NT2/D1 (cell line): ENCODE results near the gene TNFRSF11A.

Experiments
- DNase-seq: peaks from one replicate; pipeline ENCODE4 v3.0.0-alpha.2; 2011; ENCODE audit warnings: low read depth, low spot score
- H3K27me3 ChIP-seq: 2 replicates; pipeline ENCODE4 v1.6.0; 2011; ENCODE audit warnings: mild to moderate bottlenecking; ENCODE audit not compliant: insufficient read length, insufficient read depth
- H3K36me3 ChIP-seq: 2 replicates; pipeline ENCODE4 v1.6.1; 2011; ENCODE audit warnings: mild to moderate bottlenecking, low read length, mixed read lengths; ENCODE audit not compliant: insufficient read depth, insufficient read length
- H3K4me1 ChIP-seq: 2 replicates; pipeline ENCODE4 v1.5.1; 2011; ENCODE audit not compliant: insufficient read depth, insufficient read length
- H3K4me3 ChIP-seq: 2 replicates; pipeline ENCODE4 v1.5.1; 2011; ENCODE audit warnings: low read depth; ENCODE audit not compliant: insufficient read length
- H3K9ac ChIP-seq: 2 replicates; pipeline ENCODE4 v1.6.0; 2011; ENCODE audit warnings: low read depth; ENCODE audit not compliant: insufficient read length
- H3K9me3 ChIP-seq: 2 replicates; pipeline ENCODE4 v1.5.1; 2011; ENCODE audit warnings: mild to moderate bottlenecking, low read length; ENCODE audit not compliant: insufficient read depth
- SUZ12 ChIP-seq: IDR thresholded peaks from 2 replicates; pipeline ENCODE4 v1.6.1; 2011; ENCODE audit not compliant: insufficient read length, insufficient read depth; ENCODE audit errors: extremely low read depth
- YY1 ChIP-seq: IDR thresholded peaks from 2 replicates; pipeline ENCODE4 v1.6.1; 2011; ENCODE audit not compliant: insufficient read length, insufficient read depth
- ZNF274 ChIP-seq: IDR thresholded peaks from 2 replicates; pipeline ENCODE4 v1.6.1; 2011; ENCODE audit warnings: mild to moderate bottlenecking, low read depth, low read length

Gene TNFRSF11A

DNA sequence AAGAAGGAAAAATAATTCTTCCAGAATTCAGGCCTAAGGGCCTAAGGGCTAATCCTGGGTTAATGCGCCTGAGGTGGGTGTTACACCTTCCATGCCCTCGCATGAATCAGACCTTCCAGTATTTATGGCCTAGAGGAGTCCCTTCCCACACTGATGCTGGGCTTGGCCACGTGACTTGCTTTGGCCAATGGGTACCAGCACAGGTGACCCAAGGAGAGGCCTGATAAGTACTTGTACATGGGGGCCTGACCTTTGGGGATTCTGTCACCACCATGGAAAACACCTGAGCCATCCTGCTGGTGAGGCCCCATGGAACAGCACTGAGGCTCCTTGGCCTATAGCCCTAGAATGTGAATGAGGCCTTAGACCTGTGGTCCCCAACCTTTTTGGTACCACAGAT, 79.8 kb downstream of the TNFRSF11A start:
- Histone ChIP-seq H3K27me3 (no peaks in the 10 kb centered on the region), H3K9me3 (peaks cover 13% of the 10 kb centered on the region; the same call in 1 of the 2 replicates), H3K4me1 (peaks cover under 1% of the 10 kb centered on the region), H3K36me3 (no peaks in the 10 kb centered on the region), H3K4me3 (no peak overlapping the region), H3K9ac (no peak overlapping the region)
- TF ChIP-seq YY1: no peak
- no peak for TF ChIP-seq ZNF274
- TF ChIP-seq SUZ12: no peak
- DNase-seq: no peak

DNA sequence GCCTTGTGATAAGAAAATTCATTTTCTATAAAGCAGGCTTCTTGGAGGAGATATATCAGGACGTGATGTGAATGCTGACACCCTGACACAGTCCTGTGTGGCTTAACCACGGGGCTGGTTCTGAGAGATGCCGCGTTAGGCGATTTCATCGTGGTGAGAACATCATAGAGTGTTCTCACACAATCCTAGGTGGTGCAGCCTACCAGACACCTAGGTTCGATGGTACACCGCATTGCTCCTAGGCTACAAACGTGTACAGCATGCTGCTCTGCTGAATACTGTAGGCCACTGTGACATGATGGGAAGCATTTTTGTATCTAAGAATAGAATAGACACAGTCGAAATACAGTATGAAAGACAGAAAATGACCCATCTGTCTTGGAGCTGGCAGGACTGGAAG, 82.5 kb downstream of the TNFRSF11A start:
- H3K27me3 ChIP-seq: no peaks in the 10 kb centered on the region
- no peak for TF ChIP-seq SUZ12
- no peak for TF ChIP-seq ZNF274
- no peak for TF ChIP-seq YY1
- peaks cover 6% of the 10 kb centered on the region; the same call in 1 of the 2 replicates for H3K9me3 ChIP-seq
- no peak overlapping the region for H3K4me3 ChIP-seq
- no peak for DNase-seq
- H3K9ac ChIP-seq: no peak overlapping the region
- H3K4me1 ChIP-seq: no peaks in the 10 kb centered on the region
- H3K36me3 ChIP-seq: no peaks in the 10 kb centered on the region

DNA sequence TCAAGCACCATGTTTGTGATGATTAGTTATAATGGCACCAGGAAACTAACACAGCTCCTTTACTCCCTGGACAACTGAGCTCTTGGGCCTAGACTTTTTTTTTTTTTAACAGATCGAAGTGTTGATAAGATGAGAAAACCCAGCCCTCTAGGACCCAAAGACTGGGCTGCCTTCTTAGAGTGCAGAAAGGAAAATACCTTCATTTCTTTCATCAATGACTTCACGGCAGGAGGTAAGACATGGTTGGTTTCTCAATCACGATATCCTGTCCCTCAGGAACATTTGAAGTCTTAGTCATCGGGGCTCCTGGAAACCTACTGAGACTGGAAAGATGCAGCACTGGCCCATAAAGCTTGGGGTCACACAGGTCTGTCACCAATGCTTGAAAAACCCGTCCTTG, 84.7 kb downstream of the TNFRSF11A start:
- no peaks in the 10 kb centered on the region for H3K27me3 ChIP-seq
- TF ChIP-seq ZNF274: no peak
- no peak for TF ChIP-seq YY1
- no peak for TF ChIP-seq SUZ12
- no peaks in the 10 kb centered on the region for H3K36me3 ChIP-seq
- DNase-seq: no peak
- no peaks in the 10 kb centered on the region for H3K4me1 ChIP-seq
- no peaks in the 10 kb centered on the region for H3K9me3 ChIP-seq
- no peak overlapping the region for H3K9ac ChIP-seq
- H3K4me3 ChIP-seq: no peak overlapping the region

DNA sequence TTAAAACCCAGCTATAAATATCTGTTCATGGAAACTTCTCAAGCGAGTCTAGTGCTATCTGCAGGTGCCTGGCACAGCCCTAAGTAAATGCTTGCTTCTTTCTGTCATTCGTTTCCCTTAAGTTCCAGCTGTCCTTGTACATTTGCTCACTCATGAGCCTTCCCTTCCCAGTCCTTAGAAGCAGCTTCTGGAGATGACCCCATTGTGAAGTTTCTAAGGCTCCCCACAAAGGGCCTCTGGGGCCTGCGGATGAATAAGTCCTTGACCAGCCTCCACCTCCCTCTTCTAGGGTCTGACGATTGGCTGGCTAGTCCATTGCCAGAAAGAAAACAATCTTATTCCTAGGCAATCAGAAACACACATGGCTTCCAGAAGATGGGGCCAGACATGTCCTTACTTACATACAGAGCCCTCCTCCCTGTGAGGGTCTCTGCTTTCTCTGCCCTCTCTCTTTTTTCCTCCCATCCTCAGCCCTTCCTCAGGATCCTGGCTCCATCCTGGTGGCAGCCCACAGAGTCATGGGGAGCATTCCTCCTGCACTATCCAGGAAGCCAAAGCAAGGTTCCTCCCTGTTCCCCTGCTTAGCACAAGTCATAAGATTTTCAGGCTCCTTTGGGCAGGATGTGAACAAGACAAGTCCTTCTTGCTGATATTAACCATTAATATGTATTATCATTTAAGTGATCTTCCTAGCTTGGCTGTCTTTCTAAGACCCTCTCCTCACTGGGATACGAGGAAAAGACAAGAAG, 87.3 kb downstream of the TNFRSF11A start:
- TF ChIP-seq ZNF274 (no peak), YY1 (no peak), SUZ12 (no peak)
- Histone ChIP-seq H3K9ac (no peak overlapping the region), H3K4me3 (no peak overlapping the region), H3K4me1 (no peaks in the 10 kb centered on the region), H3K9me3 (no peaks in the 10 kb centered on the region), H3K36me3 (no peaks in the 10 kb centered on the region), H3K27me3 (no peaks in the 10 kb centered on the region)
- DNase-seq: no peak

DNA sequence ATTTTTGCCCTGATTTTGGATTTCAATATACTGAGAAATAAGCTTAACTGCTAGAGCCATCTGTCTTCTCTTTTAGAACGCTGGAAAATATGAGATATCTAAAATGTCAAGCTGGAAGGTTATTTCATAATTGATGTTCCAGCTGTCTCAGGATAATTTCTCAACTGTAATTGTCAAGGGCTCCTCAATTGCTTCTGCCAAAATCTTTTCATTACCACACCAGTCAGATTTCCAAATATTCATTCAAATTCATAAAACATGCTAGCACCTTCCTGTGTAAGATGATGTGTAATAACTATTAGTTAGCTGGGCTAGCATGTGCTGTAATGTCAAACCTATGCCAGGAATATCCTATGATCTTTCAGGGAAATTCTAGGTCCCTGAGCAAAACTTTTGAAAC, 88.1 kb downstream of the TNFRSF11A start:
- no peaks in the 10 kb centered on the region for H3K27me3 ChIP-seq
- TF ChIP-seq YY1: no peak
- no peak for TF ChIP-seq ZNF274
- no peak for TF ChIP-seq SUZ12
- H3K9me3 ChIP-seq: no peaks in the 10 kb centered on the region
- H3K4me1 ChIP-seq: no peaks in the 10 kb centered on the region
- no peak for DNase-seq
- no peak overlapping the region for H3K4me3 ChIP-seq
- no peaks in the 10 kb centered on the region for H3K36me3 ChIP-seq
- no peak overlapping the region for H3K9ac ChIP-seq

DNA sequence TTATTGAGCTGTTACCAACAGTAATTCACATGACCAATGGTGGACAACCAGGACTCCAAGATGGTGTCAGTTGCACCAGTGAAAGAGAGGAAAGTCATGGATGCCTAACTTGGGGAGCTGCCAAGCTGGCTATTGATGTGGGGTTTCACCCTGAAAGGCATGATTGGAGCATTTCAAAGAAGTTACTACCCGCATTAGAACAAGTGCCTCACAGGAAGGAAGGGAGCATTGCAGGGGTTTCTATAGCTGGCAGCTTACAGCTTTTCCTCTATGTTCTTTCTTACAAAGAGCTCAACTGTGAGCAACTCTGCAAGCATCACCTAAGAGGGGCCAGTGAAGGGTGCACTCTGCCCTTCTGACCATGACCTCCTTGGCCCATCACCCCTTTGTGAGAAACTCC, 93.1 kb downstream of the TNFRSF11A start:
- no peak for DNase-seq
- H3K27me3 ChIP-seq: no peaks in the 10 kb centered on the region
- no peaks in the 10 kb centered on the region for H3K4me1 ChIP-seq
- no peak for TF ChIP-seq ZNF274
- H3K36me3 ChIP-seq: no peaks in the 10 kb centered on the region
- H3K9me3 ChIP-seq: no peaks in the 10 kb centered on the region
- H3K4me3 ChIP-seq: no peak overlapping the region
- no peak overlapping the region for H3K9ac ChIP-seq

DNA sequence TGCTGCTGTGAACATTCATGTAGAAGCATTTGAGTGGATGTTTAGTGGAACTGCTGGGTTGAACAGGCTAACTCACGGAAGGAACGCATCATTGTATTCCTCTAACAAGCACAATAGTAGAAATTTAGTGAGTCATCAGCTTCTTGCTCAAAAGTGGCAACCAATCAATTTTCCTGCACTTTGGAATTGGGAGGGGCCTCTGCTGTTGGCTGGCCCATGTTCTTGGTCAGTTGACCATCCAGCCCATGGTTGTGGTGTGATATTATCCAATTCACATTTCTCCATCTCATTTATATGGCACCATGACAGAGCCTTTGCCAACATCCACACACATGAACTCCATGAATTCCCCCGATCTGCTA, 95.0 kb downstream of the TNFRSF11A start:
- Histone ChIP-seq H3K27me3 (no peaks in the 10 kb centered on the region), H3K36me3 (no peaks in the 10 kb centered on the region), H3K4me3 (no peak overlapping the region), H3K4me1 (no peaks in the 10 kb centered on the region), H3K9ac (no peak overlapping the region), H3K9me3 (no peaks in the 10 kb centered on the region)
- no peak for DNase-seq
- TF ChIP-seq SUZ12 (no peak), ZNF274 (no peak), YY1 (no peak)
